CD4-positive, alpha-beta T cell treated with Interferon alpha-2 for 1 hour (primary cell): ENCODE results near the gene EFNA3.
A peak's percentile ranks its signal among the peaks of the same experiment; 100 is the strongest.

Experiments
- DNase-seq, 2 donors: peaks; one replicate each; pipeline ENCODE4 v3.0.0-alpha.2; 2020 to 2022

EFNA3 gene

DNA sequence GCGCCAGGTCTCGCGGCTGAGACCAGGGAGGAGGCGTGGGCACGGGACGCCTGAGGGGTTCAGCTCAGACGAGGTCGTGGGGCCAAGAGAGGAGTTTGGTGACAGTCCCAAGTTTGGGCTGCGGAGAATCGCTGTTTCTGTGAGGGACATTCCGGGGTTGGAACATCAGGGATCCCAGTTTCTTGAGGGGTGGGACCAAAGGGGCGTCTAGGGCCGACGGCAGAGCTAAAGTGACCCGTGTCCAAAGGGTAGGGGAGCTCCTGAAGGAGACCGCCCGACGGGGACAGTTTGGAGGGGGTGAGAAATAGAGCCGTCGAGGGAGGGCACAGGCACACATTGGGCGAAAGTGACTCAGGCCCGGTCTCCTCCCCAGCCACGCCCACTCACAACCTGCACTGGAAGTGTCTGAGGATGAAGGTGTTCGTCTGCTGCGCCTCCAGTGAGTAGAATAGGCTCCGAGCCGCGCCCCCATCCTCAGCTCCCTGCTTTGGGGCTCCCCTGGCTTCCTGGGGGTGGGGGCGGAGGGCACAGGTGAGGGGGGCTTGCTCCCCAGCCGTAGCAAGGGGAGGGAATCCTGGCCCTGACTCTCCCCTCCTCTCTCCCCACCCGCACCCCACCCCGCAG lies 7.0 kb downstream of the EFNA3 start:
- peak; percentile 66 to 76 for DNase-seq

DNA sequence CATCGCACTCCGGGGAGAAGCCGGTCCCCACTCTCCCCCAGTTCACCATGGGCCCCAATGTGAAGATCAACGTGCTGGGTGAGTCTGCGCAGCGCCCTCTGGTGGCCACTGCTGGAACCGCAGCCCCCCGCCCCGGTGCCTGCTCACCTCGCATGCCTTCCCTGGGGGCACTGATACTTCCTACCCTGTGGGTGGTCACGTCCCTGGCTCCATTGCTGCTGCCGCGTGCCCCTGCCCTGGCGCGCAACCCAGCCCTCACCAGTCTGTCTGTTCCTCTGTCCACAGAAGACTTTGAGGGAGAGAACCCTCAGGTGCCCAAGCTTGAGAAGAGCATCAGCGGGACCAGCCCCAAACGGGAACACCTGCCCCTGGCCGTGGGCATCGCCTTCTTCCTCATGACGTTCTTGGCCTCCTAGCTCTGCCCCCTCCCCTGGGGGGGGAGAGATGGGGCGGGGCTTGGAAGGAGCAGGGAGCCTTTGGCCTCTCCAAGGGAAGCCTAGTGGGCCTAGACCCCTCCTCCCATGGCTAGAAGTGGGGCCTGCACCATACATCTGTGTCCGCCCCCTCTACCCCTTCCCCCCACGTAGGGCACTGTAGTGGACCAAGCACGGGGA lies 7.6 kb downstream of the EFNA3 start:
- peak; percentile 77 to 85 for DNase-seq

DNA sequence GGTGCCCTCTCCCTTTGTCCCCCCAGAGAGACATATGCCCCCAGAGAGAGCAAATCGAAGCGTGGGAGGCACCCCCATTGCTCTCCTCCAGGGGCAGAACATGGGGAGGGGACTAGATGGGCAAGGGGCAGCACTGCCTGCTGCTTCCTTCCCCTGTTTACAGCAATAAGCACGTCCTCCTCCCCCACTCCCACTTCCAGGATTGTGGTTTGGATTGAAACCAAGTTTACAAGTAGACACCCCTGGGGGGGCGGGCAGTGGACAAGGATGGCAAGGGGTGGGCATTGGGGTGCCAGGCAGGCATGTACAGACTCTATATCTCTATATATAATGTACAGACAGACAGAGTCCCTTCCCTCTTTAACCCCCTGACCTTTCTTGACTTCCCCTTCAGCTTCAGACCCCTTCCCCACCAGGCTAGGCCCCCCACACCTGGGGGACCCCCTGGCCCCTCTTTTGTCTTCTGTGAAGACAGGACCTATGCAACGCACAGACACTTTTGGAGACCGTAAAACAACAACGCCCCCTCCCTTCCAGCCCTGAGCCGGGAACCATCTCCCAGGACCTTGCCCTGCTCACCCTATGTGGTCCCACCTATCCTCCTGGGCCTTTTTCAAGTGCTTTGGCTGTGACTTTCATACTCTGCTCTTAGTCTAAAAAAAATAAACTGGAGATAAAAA lies 8.4 kb downstream of the EFNA3 start:
- DNase-seq = no peak

DNA sequence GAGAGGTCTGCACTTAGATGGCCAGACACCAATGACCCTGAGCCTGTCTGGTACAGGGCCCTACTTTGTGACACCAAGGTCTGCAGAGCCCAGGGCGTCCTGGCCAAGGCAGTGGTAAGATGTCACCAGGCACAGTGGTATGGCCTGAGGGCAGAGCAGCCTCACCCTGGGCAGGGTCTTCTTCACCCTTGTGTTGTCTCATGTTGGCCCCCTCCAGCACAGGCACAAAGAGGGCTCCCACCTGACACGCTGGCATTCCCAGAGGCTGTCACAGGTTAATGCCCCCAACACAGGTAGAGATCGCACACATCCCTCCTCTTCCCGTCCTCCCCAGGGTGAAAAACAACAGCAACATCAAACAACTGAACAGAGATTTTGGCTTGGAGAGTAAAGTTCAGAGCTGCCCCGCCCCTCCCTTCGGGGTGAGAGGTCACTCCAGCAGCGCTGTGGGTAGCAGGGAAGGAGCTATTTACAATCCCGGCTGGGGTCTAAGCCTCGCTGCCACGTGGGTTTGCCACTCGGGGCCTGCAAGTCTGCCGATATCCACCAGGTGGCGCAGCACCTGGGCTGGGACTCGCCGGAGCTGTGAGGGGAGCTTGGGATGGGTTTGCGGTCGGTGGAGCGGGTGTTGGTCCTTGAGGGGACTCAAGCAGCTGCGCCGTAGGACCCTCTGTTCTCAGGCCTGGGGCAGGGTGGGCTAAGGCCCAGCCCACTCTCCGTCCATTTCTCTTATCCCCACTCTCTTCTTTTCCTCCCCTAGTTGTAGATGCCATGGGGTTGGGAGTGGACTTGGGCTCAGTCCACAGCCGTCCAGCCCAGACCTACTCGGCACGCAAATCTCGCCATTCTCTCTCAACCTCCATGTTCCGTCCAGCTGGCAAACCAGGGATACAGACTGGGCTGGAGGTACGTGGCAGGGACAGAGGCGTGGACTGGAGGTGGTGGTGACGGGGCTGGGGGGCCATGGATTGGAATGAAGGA lies 12.7 kb downstream of the EFNA3 start:
- peak; percentile 74 to 84 for DNase-seq

DNA sequence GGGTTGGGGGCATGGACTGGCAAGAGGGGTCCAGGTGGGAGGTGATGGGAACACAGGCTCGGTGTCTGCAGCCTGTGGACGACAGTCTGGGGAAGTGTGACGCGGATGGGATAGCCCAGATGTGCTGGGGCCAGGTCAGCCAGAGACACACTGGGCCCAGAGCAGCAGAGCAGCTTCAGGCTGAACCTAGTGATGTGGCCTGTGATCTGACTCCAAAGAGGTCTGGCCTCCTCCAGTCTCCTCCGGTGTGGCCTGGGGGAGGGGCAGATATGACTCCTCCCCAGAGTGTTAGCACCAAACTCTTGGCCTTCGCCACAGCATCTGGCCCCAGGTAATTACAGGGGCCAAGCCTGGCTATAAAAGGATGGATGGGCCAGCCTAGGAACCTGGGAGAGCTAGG lies 13.5 kb downstream of the EFNA3 start:
- DNase-seq = no peak

DNA sequence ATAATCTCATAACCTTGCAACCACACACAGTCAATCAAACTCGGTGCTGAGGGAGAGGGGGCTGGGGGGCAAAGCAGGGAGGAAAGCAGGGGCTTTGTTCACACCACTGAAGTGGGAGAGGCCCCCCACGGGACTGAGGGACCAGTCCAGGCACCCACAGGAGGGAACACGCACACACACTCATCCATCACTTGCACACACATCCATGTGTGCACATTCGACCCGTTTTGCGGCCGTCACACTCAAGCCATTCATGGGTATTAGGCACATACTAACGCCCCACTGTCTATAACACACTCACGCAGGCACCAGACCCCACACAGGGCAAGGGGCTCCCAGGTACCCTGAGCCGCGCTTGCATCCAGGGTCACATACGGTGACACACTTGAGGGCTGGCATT lies 14.0 kb downstream of the EFNA3 start:
- no peak for DNase-seq

DNA sequence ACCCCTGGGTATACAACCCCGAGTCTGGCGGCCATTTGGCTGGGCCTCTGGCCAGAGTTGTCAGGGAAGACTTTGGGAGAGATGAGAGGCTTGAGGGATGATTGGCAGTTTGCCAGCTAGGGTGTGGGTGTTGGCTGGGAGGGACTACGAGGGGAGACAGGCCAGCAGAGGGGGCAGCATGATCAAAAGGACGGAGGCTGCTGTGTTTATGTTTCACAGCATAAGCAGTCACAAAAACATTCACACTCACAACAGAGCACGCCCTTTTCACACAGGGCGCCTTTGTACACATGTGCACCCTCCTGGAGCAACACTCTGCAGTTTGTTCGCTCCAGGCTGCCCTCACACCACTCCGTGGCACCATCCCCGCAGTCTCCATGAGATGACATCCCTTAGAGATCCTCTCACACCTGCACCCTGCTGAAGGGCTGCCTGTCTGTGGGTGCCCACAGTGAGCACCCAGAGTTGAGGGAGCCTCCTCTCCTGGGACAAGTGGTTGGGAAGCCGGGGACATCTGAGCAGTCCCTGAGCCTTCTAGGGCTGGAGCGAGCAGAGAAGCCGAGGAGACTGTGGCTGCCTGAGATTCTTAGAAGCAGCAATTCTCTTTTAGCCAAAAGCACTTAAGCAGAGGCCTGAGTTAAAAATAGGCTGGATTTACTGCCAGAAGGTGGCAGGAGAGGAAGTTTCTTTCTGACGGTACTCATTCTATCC lies 15.4 kb downstream of the EFNA3 start:
- DNase-seq = peak in 1 of 2 donors; percentile 33

DNA sequence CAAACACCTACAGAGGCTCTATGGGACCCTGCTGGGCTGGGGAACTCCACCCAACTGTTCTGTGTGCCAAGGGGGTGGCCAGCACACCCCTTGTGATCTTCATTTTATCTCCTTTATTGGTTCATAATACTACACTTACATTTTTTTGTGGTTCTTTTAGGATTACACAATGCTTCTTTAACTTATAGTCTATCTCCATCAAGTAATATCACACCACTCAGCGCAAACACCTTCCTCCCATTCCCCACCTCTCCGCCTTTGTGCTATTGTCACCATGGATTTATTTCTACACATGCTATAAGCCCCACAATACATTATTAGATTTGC lies 15.9 kb downstream of the EFNA3 start:
- DNase-seq = no peak

DNA sequence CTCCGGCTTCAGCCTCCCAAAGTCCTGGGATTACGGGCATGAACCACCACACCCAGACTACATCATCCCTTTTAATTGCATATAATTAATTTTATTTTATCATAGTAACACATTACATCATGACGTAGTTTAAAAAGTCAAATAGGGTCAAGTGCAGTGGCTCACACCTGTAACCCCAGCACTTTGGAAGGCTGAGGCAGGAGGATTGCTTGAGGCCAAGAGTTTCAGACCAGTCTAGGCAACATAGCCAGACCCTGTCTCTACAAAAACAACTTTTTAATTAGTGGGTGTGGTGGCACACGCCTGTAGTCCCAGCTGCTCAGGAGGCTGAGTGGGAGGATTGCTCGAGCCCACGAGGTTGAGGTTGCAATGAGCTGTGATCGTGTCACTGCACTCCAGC lies 20.7 kb downstream of the EFNA3 start:
- no peak for DNase-seq

DNA sequence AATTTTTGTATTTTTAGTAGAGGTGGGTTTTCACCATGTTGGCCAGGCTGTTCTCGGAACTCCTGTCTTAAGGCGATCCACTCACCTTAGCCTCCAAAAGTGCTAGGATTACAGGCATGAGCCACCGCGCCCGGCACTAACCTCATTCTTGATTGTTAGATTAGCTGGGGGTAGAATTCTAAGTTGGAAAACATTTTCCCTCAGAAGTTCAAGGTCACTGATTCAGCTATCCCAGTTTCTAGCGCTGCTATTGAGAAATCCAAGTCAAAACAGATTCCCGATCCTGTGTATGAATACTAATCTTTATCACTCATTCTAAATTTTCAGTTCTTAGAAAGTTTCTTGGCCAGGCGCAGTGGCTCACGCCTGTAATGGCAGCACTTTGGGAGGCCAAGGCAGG lies 24.7 kb downstream of the EFNA3 start:
- no peak for DNase-seq

DNA sequence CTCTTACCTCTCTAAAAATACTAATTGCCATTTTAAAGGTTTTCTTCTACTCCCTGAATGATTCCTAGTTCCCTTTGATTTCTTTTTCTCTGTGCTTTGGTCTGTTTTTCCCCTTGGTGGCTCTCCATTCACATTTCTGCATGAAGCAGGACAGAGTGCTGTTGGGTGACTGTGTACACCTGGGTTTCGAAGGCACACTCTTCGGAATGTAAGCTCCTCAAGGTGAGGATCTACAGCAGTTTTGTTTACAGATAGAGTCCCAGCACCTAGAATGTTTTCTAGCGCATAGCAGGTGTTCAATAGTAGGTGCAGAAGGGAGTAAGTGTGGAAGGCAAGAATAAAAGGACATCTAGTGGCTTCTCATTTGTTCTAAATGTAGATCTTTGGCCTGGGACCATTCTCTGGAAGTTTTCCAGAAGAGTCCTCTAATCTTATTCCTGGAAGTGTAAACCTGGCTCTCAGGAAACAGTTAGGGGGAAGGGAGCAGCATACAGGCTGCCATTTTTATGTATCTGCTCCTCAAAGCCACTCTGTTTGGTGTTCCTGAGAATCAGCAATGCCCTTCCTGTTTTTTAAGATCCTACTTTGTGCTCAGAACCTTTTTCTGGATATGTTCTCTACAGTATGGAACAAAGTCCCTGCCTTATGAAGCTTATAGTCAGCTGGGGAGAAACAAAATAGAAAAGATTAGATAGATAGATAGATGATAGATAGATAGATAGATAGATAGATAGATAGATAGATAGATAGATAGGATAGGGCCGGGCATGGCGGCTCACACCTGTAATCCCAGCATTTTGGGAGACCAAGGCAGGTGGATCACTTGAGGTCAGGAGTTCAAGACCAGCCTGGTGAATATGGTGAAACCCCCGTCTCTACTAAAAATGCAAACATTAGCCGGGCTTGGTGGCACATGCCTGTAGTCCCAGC lies 26.2 kb downstream of the EFNA3 start:
- DNase-seq = no peak

DNA sequence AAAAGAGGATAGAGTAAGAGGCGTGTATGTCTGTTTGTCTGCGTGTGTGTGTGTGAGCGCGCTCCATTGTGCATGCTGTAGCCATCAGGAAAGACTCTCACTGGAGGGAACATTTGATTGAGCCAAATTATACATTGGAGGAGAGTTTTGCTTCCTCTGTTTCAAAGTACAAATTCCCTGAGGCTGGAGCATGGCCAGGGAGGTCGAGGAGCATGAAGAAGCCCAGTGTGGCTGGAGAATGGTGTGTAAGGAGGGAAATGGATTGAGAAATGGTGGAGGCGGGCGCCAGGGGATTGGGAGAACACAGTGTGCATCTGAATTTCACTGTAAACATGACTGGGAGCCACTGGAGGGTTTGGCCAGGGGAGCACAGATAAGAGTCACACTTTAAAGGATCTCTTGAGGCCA lies 27.0 kb downstream of the EFNA3 start:
- DNase-seq = no peak

DNA sequence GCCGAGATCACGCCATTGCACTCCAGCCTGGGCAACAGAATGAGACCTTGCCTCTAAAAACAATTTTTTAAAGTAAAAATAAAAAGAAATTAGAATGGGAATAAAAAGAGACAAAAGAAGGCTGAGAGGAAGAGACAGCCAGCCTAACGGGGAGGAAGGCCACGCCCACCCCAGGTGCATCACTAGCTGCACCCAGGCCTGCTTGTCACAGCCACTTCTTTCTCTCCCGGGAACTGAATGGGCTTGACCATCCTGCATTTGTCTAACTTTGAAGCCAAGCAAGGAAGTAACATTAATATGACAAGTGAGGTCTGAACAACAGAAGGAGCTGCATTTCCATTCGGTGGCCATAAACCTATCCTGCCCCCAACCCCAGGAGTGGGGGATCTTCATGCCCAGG lies 28.2 kb downstream of the EFNA3 start:
- no peak for DNase-seq

DNA sequence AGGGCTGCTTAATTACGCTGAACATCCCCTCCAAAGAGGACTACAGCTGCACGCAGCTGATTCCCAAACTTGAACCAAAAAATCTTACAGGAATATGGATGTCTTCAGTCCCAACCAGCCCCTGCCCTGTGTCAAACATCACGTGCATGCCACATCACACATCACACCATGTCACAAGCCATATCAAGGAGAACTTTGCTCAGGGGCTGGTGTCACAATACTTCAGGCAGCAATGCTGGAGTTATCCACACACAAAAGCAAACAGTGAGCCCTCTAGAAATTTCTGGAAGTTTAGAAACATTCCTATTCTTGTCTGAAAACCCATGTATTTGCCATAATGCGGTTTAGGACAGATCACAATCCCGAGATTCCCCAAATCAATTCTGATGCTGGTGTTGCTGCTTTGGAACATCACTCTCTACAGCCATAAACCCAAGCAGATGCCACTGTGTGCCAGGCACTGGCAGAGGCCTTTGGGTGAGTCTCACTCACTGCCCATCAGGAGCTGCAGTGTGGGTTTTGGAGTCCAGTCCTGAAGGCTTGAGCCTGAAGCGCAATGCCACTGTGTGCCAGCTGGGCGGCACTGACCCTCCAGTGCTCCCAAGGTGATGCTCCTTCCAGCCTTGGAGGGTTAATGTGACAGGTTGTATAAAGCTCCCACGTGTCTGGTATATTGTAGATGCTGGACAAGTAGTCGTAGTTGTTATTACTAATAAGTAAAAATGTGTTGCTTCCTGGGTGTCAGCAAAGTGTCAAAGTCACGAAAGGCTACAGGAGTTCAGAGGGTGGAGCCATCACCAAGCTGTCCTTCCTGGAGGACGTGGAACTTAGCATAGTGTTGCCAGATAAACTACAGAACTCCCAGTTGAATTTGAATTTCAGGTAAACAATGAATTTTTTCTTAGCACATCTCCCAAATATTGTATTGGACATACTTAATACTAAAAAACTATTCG lies 28.9 kb downstream of the EFNA3 start:
- DNase-seq = no peak

DNA sequence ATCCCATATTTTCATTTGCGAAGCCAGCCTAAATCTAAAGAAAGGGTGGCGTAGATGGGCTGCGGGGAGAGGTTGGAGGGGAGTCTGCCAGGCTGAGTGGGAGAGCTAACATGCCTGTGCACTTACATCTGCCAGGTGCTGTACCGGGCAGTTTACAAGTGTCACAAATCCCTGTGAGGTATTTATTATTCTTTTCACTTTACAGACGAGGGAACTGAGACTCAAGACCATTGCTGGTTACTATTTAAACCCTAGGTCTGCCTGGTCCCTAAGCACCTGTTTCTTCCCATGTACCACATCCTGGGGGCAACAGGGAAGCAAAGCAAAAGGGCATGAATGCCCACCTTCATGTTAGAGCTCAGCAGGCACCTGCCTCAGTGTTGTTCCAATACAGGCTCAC lies 29.7 kb downstream of the EFNA3 start:
- DNase-seq = no peak

DNA sequence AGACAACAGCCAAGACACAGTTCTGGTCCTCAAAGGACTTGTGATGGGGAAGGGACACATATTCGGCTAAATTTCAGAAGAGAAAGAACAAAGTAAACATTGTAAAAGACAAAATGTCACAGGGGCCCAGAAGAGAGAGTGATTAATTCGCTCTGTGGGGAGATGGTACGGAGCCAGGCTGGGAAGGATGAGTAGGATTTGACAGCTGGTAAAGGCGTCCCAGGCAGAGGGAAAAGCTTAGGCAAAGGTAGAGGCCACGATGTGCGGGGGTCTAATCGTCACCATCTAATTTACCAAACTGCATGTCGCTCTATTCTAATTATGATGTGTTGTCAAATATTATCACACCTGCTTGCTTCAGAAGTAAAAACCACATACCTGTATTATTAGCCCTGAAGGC lies 31.7 kb downstream of the EFNA3 start:
- DNase-seq = no peak

DNA sequence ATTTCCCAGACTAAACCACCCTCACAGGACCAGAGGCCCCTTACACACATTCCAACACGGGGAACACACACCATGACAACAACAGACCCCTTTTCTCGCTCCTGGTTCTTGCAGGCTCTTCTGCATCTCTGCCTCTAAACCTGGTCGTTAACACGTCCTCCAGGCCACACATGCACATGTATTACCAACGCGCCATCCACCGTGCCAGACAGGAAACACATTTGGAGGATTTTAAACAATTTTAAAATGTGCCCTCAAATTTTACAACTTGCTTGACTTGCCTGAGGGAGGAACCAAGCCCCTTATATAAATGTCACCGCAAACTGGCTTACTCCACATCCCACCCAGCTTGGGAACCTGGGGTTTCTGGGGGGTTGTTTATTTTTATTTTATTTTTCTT lies 32.2 kb downstream of the EFNA3 start:
- no peak for DNase-seq

DNA sequence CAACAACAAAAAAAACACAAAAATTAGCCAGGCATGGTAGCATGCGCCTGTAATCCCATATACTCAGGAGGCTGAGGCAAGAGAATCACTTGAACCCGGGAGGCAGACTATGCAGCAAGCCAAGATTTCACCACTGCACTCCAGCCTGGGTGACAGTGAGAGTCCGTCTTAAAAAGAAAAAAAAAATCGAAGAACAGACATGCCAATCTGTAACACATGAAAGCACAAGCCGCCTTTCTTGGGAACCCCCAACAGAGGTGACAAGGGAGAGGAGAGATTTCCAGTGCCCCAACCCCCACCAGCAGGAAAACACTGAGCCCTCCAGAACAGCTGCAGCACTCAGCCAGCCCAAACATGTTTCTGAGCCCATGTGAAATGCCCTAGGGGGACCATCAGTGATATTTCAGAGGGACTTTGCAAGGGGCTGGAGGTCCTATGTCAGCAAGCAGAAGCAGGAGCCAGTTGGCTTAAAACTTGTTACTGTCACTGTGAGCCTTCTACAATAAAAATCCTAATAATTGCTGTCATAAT lies 34.9 kb downstream of the EFNA3 start:
- DNase-seq = no peak

DNA sequence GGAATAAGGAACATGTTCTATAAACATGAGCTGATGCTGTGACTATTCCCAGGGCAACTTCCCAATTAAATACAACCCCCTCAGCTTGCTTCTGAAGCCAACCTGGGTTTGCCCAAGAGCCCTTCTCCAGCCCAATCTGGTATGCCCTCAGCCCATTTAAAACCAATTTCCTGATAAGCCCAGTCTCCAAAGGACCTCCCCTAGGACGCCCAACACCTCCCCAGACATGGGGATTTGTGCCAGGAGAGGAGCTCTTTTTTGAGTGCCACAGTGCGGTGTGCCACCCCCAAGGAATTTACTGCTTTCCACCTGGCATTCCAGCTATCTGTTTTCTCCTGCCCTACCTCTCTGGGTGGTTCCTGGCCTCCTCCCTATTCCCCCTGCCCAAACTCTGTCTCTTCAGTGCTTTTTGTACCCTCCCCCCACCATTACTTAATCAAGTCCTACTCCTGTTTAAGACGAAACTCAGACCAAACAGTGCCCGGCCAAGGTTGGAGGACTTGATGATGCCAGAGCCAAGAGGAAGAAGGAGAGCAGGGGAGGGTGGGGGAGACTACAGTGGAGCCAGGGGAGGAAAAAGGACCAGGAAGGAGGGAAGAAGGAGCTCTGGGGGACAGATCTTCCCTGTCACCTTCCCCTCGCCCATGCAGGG lies 37.6 kb downstream of the EFNA3 start:
- DNase-seq = no peak

DNA sequence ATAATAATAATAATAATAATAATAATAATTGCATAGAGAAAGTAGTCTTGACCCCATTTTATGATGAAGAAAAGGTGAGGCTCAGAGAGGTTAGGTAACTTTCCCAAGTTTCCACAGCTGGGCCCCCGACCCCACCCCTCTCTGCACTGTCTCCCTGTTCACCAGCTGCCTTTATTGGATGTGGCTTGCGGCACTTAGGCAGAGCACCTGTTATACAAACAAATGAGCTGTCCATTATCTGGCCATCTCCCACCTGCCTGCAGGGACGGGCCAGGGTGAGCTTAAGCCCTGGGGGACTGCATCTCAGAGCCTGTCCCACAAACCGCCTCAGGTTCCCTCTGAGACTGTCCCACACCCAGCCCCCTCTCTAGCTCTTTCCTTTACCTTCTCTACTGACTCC lies 39.0 kb downstream of the EFNA3 start:
- no peak for DNase-seq
